Measurements from ENCODE around the gene TAF11L5.
"Not testable (repeated sequence)": the region's sequence is repeated elsewhere in the genome, so short reads cannot be mapped to it uniquely, and the experiment has no call there.

Gene TAF11L5

GRCh38 chr5:17524935-17525334 is at the start of gene TAF11L5:
TSS of gene TAF11L5 (plus strand) at chr5:17525235.
- DNase-seq (ENCODE audit: low read depth); H3K4me3 ChIP-seq (ENCODE audit: control insufficient read depth, low read depth, low read length): not testable (repeated sequence)

GRCh38 chr5:17477043-17477442 is 48.0 kb upstream of the TAF11L5 start:
- H3K4me3 ChIP-seq (ENCODE audit: control insufficient read depth, low read depth, low read length), result no peak overlapping the region
- TF ChIP-seq, protein P1, sequence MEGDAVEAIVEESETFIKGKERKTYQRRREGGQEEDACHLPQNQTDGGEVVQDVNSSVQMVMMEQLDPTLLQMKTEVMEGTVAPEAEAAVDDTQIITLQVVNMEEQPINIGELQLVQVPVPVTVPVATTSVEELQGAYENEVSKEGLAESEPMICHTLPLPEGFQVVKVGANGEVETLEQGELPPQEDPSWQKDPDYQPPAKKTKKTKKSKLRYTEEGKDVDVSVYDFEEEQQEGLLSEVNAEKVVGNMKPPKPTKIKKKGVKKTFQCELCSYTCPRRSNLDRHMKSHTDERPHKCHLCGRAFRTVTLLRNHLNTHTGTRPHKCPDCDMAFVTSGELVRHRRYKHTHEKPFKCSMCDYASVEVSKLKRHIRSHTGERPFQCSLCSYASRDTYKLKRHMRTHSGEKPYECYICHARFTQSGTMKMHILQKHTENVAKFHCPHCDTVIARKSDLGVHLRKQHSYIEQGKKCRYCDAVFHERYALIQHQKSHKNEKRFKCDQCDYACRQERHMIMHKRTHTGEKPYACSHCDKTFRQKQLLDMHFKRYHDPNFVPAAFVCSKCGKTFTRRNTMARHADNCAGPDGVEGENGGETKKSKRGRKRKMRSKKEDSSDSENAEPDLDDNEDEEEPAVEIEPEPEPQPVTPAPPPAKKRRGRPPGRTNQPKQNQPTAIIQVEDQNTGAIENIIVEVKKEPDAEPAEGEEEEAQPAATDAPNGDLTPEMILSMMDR (IDR thresholded peaks at IDR 0.05; ENCODE audit: control insufficient read depth, insufficient read depth, low read depth, low read length, missing control alignments), result no peak
- no peak for DNase-seq (ENCODE audit: low read depth)

DNA sequence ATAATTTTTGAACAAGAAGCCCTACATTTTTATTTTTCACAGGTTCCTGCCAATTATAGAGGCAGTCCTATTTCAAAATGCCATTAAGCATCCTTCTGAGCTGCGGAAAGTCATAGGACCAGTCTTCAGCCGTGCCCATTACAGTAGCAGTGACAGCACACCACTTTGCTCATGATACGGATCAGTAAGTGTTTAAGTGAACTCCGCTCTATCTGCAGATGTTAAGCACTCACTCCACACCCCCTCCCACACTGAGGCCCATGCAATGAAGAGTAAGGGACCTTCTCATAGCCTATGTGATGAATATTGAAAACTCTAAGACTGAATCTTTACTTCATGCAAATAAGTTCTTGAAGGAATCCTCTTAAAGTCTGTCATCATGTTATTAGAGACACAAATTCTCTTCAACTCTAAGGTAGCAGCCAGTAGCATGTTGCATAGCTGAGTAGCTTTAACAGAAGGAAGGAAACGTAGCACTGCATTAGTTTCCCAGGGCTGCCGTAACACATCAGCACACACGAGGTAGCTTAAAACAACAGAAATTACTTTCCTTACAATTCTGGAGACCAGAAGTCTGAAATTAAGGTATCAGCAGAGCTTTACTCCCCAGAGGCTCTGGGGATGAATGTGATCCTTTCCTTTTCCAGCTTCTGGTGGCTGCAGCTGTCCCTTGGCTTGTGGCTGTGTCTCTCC is 47.3 kb upstream of the TAF11L5 start:
- TF ChIP-seq, protein P1 (IDR thresholded peaks at IDR 0.05; ENCODE audit: control insufficient read depth, insufficient read depth, low read depth, low read length, missing control alignments), result no peak
- DNase-seq (ENCODE audit: low read depth), result no peak
- no peak overlapping the region for H3K4me3 ChIP-seq (ENCODE audit: control insufficient read depth, low read depth, low read length)

DNA sequence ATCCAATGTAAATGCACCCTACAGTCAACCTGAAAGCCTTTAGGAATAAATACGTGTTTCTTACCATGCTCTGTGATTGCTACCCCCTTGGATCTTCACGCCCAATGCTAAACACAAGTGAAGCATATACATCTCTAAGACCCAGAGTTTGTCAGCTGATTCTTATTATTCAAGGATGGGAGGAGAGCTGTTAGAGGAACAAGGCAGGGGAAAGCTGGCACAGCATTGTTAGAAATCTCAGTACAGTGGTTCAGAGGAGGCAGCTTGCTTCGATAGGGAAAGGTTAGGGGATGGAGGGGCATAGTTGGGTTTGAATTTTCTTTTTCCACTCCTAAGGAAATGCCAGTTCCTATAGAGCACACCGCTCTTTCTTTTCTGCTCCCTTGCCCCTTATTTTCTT is 43.7 kb upstream of the TAF11L5 start:
- TF ChIP-seq, protein P1 (IDR thresholded peaks at IDR 0.05; ENCODE audit: control insufficient read depth, insufficient read depth, low read depth, low read length, missing control alignments), result no peak
- DNase-seq (ENCODE audit: low read depth), result no peak
- no peak overlapping the region for H3K4me3 ChIP-seq (ENCODE audit: control insufficient read depth, low read depth, low read length)

DNA sequence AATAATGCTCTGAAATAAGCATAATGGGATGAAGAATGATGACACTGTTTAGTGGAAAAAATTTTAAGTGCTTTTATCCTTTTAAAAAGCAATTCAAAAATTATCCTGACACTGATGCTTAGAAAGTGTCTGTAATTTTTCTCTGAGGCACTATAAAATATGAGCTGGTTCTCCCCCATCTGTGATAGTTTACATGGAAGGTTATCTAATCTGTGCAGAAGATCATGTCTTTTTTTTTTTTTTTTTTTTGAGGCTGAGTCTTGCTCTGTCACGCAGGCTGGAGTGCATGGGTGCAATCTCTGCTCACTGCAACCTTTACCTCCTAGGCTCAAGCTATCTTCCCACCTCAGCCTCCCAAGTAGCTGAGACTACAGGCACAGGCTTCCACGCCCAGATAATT is 42.2 kb upstream of the TAF11L5 start:
- TF ChIP-seq, protein P1 (IDR thresholded peaks at IDR 0.05; ENCODE audit: control insufficient read depth, insufficient read depth, low read depth, low read length, missing control alignments), result no peak
- no peak overlapping the region for H3K4me3 ChIP-seq (ENCODE audit: control insufficient read depth, low read depth, low read length)
- DNase-seq (ENCODE audit: low read depth), result no peak

- DNase-seq (ENCODE audit: low read depth); H3K4me3 ChIP-seq (ENCODE audit: control insufficient read depth, low read depth, low read length): not testable (repeated sequence)
Measured at GRCh38 chr5:17486464-17487173, 38.4 kb upstream of the TAF11L5 start.

DNA sequence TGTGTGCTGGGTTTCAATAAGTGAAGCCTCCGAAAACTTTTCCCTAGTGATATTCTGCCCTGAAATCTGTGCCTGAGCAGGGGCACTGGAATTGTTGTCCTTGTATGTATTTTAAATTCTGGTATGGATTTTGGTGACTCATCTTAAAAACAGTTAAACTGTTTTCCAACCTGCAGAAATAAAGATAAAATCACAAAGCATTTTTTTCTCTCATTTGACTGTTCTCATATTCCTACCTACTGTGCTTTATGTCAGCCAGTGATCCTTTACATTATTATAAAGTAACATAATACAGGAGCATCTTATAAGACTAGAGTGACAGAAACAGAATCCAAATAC is 37.9 kb upstream of the TAF11L5 start:
- TF ChIP-seq, protein P1 (IDR thresholded peaks at IDR 0.05; ENCODE audit: control insufficient read depth, insufficient read depth, low read depth, low read length, missing control alignments), result no peak
- no peak for DNase-seq (ENCODE audit: low read depth)
- no peak overlapping the region for H3K4me3 ChIP-seq (ENCODE audit: control insufficient read depth, low read depth, low read length)

DNA sequence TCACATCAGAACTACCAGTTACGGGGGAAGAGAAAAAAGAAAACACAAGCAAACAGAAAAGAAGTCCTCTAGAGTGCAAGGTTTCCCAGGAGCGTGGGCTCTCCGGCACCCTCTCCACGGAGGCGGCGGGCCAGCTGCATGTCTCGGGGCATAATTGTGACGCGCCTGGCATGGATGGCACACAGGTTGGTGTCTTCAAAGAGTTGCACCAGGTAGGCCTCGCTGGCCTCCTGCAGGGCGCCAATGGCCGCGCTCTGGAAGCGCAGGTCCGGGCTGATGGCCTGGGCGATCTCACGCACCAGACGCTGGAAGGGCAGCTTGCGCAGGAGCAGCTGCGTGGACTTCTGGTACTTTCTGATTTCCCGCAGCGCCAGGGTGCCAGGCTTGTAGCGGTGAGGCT is 33.8 kb upstream of the TAF11L5 start:
- not testable (repeated sequence) for H3K4me3 ChIP-seq (ENCODE audit: control insufficient read depth, low read depth, low read length); DNase-seq (ENCODE audit: low read depth)

Data from AG09309 (cell line).